H1 (cell line): ENCODE results near the gene WDR27. TPM values are rescaled to one million over a fixed set of nuclear protein-coding genes. Genes with fewer than 3 reads are reported as not detected.

Experiments used
- CTCF ChIA-PET: fragments of 300-600 bp; sonication (Branson Sonifier 250); formaldehyde crosslinking; loops from one replicate; lab custom pipeline; 2021; ENCODE audit not compliant: partially characterized antibody; lab: Charles Lee
- POLR2A ChIA-PET: fragments of 300-600 bp; sonication (Branson Sonifier 250); formaldehyde crosslinking; loops from one replicate; lab custom pipeline; 2021; ENCODE audit warnings: inconsistent platforms; ENCODE audit not compliant: partially characterized antibody; lab: Charles Lee
- DNase-seq, 2 experiments: peaks; one replicate each; pipeline versions ENCODE4 v3.0.0 to v3.0.0-alpha.2; 2010 to 2022; ENCODE audit warnings: low spot score in 2 of 2, low read depth in 1 of 2, mixed read lengths in 1 of 2
- FAIRE-seq: peaks from 2 replicates; lab custom pipeline; 2011; peaks lifted over from hg19 to GRCh38; lab: Jason Lieb, UNC
- H2AFZ ChIP-seq: 2 replicates; pipeline ENCODE4 v1.8.1; 2012; ENCODE audit warnings: low read length, inconsistent platforms
- H2AK5ac ChIP-seq: 2 replicates; pipeline ENCODE4 v1.6.1; 2013; ENCODE audit warnings: low read depth, low read length
- H2BK120ac ChIP-seq: replicated peaks from 2 replicates; pipeline ENCODE3; 2013; ENCODE audit warnings: low read depth, low read length, inconsistent platforms
- H2BK12ac ChIP-seq: 2 replicates; pipeline ENCODE4 v1.6.1; 2013; ENCODE audit warnings: low read depth, low read length
- H2BK15ac ChIP-seq: 2 replicates; pipeline ENCODE4 v1.6.1; 2013; ENCODE audit warnings: low read length
- H2BK20ac ChIP-seq: 2 replicates; pipeline ENCODE4 v1.6.1; 2013; ENCODE audit warnings: low read length
- H2BK5ac ChIP-seq: 2 replicates; pipeline ENCODE4 v1.6.1; 2013; ENCODE audit warnings: low read depth, low read length
- H3K14ac ChIP-seq: 2 replicates; pipeline ENCODE4 v1.6.1; 2013; ENCODE audit warnings: inconsistent platforms; ENCODE audit not compliant: insufficient read length
- H3K18ac ChIP-seq: 2 replicates; pipeline ENCODE4 v1.6.1; 2013; ENCODE audit warnings: low read length; ENCODE audit errors: extremely low read depth
- H3K23ac ChIP-seq: 2 replicates; pipeline ENCODE4 v1.6.1; 2013; ENCODE audit warnings: inconsistent platforms; ENCODE audit not compliant: insufficient read length
- H3K23me2 ChIP-seq: 2 replicates; pipeline ENCODE4 v1.6.1; 2013; ENCODE audit warnings: low read depth, low read length
- H3K27ac ChIP-seq: 2 replicates; pipeline ENCODE4 v1.6.1; 2011; ENCODE audit warnings: low read depth, low read length, inconsistent platforms
- H3K27me3 ChIP-seq, 4 experiments: replicated peaks in 1 of 4; 1 replicate in 1 of 4; 2 replicates in 3 of 4; pipeline versions ENCODE4 v1.6.1 to v1.8.1; 2011 to 2013; ENCODE audit warnings: low read length in 3 of 4, mild to moderate bottlenecking in 3 of 4, inconsistent platforms in 2 of 4, mixed read lengths in 2 of 4, moderate library complexity in 1 of 4; ENCODE audit not compliant: control insufficient read depth in 3 of 4, insufficient read depth in 3 of 4; ENCODE audit errors: extremely low read depth in 1 of 4
- H3K36me3 ChIP-seq, 4 experiments: 2 replicates each; pipeline versions ENCODE4 v1.6.1 to v1.8.1; 2011 to 2013; ENCODE audit warnings: mild to moderate bottlenecking in 4 of 4, low read length in 3 of 4, moderate library complexity in 2 of 4, control low read depth in 1 of 4, inconsistent platforms in 1 of 4; ENCODE audit not compliant: insufficient read depth in 4 of 4, control insufficient read depth in 2 of 4
- H3K4ac ChIP-seq: replicated peaks from 2 replicates; pipeline ENCODE3; 2013; ENCODE audit warnings: low read length, low read depth, mixed read lengths, inconsistent platforms; ENCODE audit not compliant: insufficient read length
- H3K4me1 ChIP-seq, 4 experiments: replicated peaks in 1 of 4; 1 replicate in 1 of 4; 2 replicates in 3 of 4; pipeline versions ENCODE4 v1.6.1 to v1.8.1; 2011 to 2013; ENCODE audit warnings: low read length in 3 of 4, inconsistent platforms in 2 of 4, mixed read lengths in 1 of 4; ENCODE audit not compliant: insufficient read depth in 4 of 4, control insufficient read depth in 3 of 4
- H3K4me2 ChIP-seq, 2 experiments: 2 replicates each; pipeline versions ENCODE4 v1.6.1 to v1.8.1; 2011 to 2013; ENCODE audit warnings: low read depth in 2 of 2, low read length in 2 of 2, control low read depth in 1 of 2, inconsistent platforms in 1 of 2, mild to moderate bottlenecking in 1 of 2; ENCODE audit not compliant: insufficient read depth in 1 of 2
- H3K4me3 ChIP-seq, 4 experiments: fragments of 200-600, 300-600 bp in 1 of 4; sonication (generic), shearing (Covaris generic), sonication (Bioruptor Twin) in 1 of 4; 2 replicates each; pipeline versions ENCODE4 v1.5.1 to v1.8.1; 2011 to 2016; ENCODE audit warnings: low read length in 4 of 4, low read depth in 3 of 4, control low read depth in 2 of 4, inconsistent platforms in 2 of 4, mild to moderate bottlenecking in 2 of 4, mixed read lengths in 1 of 4, moderate library complexity in 1 of 4; ENCODE audit not compliant: insufficient read depth in 2 of 4; ENCODE audit errors: extremely low read depth in 1 of 4
- H3K56ac ChIP-seq: replicated peaks from 2 replicates; pipeline ENCODE3; 2013; ENCODE audit warnings: low read depth, mild to moderate bottlenecking, mixed read lengths, low read length, inconsistent platforms; ENCODE audit not compliant: insufficient read length
- H3K79me1 ChIP-seq: 2 replicates; pipeline ENCODE4 v1.6.1; 2013; ENCODE audit warnings: low read depth, low read length, control low read depth
- H3K79me2 ChIP-seq, 2 experiments: 2 replicates each; pipeline versions ENCODE4 v1.6.1 to v1.8.1; 2012 to 2013; ENCODE audit warnings: low read length in 2 of 2, mild to moderate bottlenecking in 2 of 2, inconsistent platforms in 1 of 2; ENCODE audit not compliant: insufficient read depth in 2 of 2, control insufficient read depth in 1 of 2
- H3K9ac ChIP-seq, 4 experiments: replicated peaks in 1 of 4; 1 replicate in 1 of 4; 2 replicates in 3 of 4; pipeline versions ENCODE4 v1.6.1 to v1.8.1; 2011 to 2013; ENCODE audit warnings: low read depth in 3 of 4, low read length in 3 of 4, control low read depth in 2 of 4, mild to moderate bottlenecking in 2 of 4, moderate library complexity in 2 of 4, inconsistent platforms in 1 of 4; ENCODE audit errors: extremely low read depth in 1 of 4
- H3K9me3 ChIP-seq, 2 experiments: 2 replicates each; pipeline versions ENCODE4 v1.6.1 to v1.8.1; 2012 to 2013; ENCODE audit warnings: mild to moderate bottlenecking in 2 of 2, moderate library complexity in 2 of 2, control low read depth in 1 of 2, inconsistent platforms in 1 of 2, low read depth in 1 of 2, low read length in 1 of 2, mixed read lengths in 1 of 2; ENCODE audit not compliant: insufficient read depth in 2 of 2
- H4K20me1 ChIP-seq, 2 experiments: replicated peaks in 1 of 2; 2 replicates each; pipeline versions ENCODE3 to v1.8.1; 2011 to 2013; ENCODE audit warnings: inconsistent platforms in 2 of 2, low read length in 2 of 2, mild to moderate bottlenecking in 1 of 2; ENCODE audit not compliant: insufficient read depth in 2 of 2, control insufficient read depth in 1 of 2
- H4K5ac ChIP-seq: 2 replicates; pipeline ENCODE4 v1.6.1; 2013; ENCODE audit warnings: low read length, low read depth, mixed read lengths, inconsistent platforms; ENCODE audit not compliant: insufficient read length
- H4K8ac ChIP-seq: 2 replicates; pipeline ENCODE4 v1.8.0; 2013; ENCODE audit warnings: mild to moderate bottlenecking, moderate library complexity, low read length, inconsistent platforms; ENCODE audit not compliant: insufficient read depth; ENCODE audit errors: extremely low read depth
- H4K91ac ChIP-seq: replicated peaks from 2 replicates; pipeline ENCODE3; 2013; ENCODE audit warnings: low read length, mixed read lengths, inconsistent platforms; ENCODE audit not compliant: insufficient read length
- ATF2 ChIP-seq: IDR thresholded peaks from 2 replicates; pipeline ENCODE4 v1.6.1; 2012; ENCODE audit warnings: low read length, inconsistent platforms
- CHD2 ChIP-seq: IDR thresholded peaks from 2 replicates; pipeline ENCODE4 v1.6.1; 2012; ENCODE audit warnings: low read length, improper control_type of control experiment
- CTBP2 ChIP-seq: IDR thresholded peaks from 2 replicates; pipeline ENCODE4 v1.7.0; 2011; ENCODE audit warnings: borderline replicate concordance, mild to moderate bottlenecking, moderate library complexity, mixed read lengths, low read length; ENCODE audit not compliant: insufficient read depth, insufficient read length
- MAFK ChIP-seq: IDR thresholded peaks from 2 replicates; pipeline ENCODE4 v1.6.1; 2012; ENCODE audit warnings: low read depth, mild to moderate bottlenecking, improper control_type of control experiment, low read length
- NRF1 ChIP-seq: IDR thresholded peaks from 2 replicates; pipeline ENCODE4 v1.6.1; 2011; ENCODE audit warnings: mild to moderate bottlenecking, low read depth, low read length, improper control_type of control experiment
- PHF8 ChIP-seq: fragments of 200-600 bp; sonication (generic); conservative IDR thresholded peaks from 2 replicates; pipeline ENCODE4 v1.7.1; 2012; ENCODE audit warnings: low read depth, mild to moderate bottlenecking, inconsistent platforms, low read length, moderate library complexity
- POLR2A ChIP-seq, 2 experiments: IDR thresholded peaks; 1 replicate in 1 of 2; 2 replicates in 1 of 2; pipeline ENCODE4 v1.6.1; 2011; ENCODE audit warnings: low read depth in 2 of 2, low read length in 2 of 2, mild to moderate bottlenecking in 2 of 2; ENCODE audit errors: control extremely low read depth in 1 of 2
- POU5F1 ChIP-seq: IDR thresholded peaks from 2 replicates; pipeline ENCODE4 v1.6.1; 2011; ENCODE audit warnings: low read depth, mild to moderate bottlenecking, low read length, moderate library complexity
- RXRA ChIP-seq: IDR thresholded peaks from 2 replicates; pipeline ENCODE4 v1.6.1; 2011; ENCODE audit warnings: low read depth, mild to moderate bottlenecking, low read length, moderate library complexity; ENCODE audit not compliant: insufficient read depth
- SAP30 ChIP-seq: fragments of 300-600 bp; sonication (generic); IDR thresholded peaks from 2 replicates; pipeline ENCODE4 v1.7.1; 2012; ENCODE audit warnings: low read length, moderate library complexity, mild to moderate bottlenecking, inconsistent platforms; ENCODE audit not compliant: insufficient read depth, insufficient replicate concordance
- SP4 ChIP-seq: IDR thresholded peaks from 2 replicates; pipeline ENCODE4 v1.6.1; 2012; ENCODE audit warnings: low read length, inconsistent platforms
- TAF1 ChIP-seq: IDR thresholded peaks from 2 replicates; pipeline ENCODE4 v1.6.1; 2011; ENCODE audit warnings: mild to moderate bottlenecking, low read depth, low read length
- TCF12 ChIP-seq: IDR thresholded peaks from 2 replicates; pipeline ENCODE4 v1.6.1; 2011; ENCODE audit warnings: low read depth, mild to moderate bottlenecking, low read length
- YY1 ChIP-seq: IDR thresholded peaks from 2 replicates; pipeline ENCODE4 v1.6.1; 2011; ENCODE audit warnings: low read depth, mild to moderate bottlenecking, low read length
- WGBS, 2 experiments: shearing (Covaris generic) in 1 of 2; methylation state at CpG; one replicate each; pipeline versions ENCODE4 v1.1.6 to v1.1.7; 2013 to 2015; ENCODE audit warnings: low lambda C conversion rate in 2 of 2, mixed read lengths in 2 of 2, inconsistent platforms in 1 of 2, low coverage in 1 of 2, missing lambda C conversion rate in 1 of 2; ENCODE audit not compliant: insufficient replicate concordance in 2 of 2, insufficient coverage in 1 of 2, insufficient read length in 1 of 2; ENCODE audit errors: extremely low coverage in 1 of 2, missing lambda C conversion rate in 1 of 2; 5-methylcytosine and 5-hydroxymethylcytosine counted together
- polyA plus RNA-seq, 7 experiments: library from polyadenylated mRNA; depleted of rRNA in 3 of 7; stranded (reverse) in 5 of 7; unstranded in 2 of 7; fragments of >200 nt in 5 of 7; fragments of 200-250 nt in 2 of 7; gene quantifications; 1 replicate in 5 of 7; 2 replicates in 1 of 7; 4 replicates in 1 of 7; pipeline versions ENCODE4 v1.2.1 to v1.2.3, GENCODE V29; 2011 to 2013; ENCODE audit warnings: missing spikeins in 2 of 7, mixed read lengths in 2 of 7
- total RNA-seq: library from RNA; stranded (reverse); fragmentation: NEBNext Ultra II Directional; extraction: Animal tissue kit (Norgen Biotek cat#: 25700); gene quantifications from 2 replicates; pipeline ENCODE4 v1.2.1, GENCODE V29; 2021

Gene WDR27
- total and polyA plus RNA-seq, 2 of the 8 experiments (the other 6 are each of a cell fraction or from before 2014, with no cell fraction given), result 53.6 to 68.6 TPM

GRCh38 chr6:169439710-169440109, 262.1 kb downstream of the WDR27 start:
- Histone ChIP-seq H2BK5ac (no peak overlapping the region), H3K9me3 (peaks cover 4 to 8% of the 10 kb centered on the region in 2 experiments), H2BK12ac (no peak overlapping the region), H3K27ac (no peak overlapping the region), H3K9ac (no peak overlapping the region), H2BK120ac (no peak overlapping the region), H4K91ac (no peak overlapping the region), H3K36me3 (peaks cover 0 to 2% (median 0%) of the 10 kb centered on the region in 4 experiments; a peak in 1 of 8 replicates), H2BK20ac (no peak overlapping the region), H2AFZ (no peak overlapping the region), H4K8ac (no peak overlapping the region), H3K79me2 (no peaks in the 10 kb centered on the region), H3K4ac (no peak overlapping the region), H2BK15ac (no peak overlapping the region), H3K23me2 (no peaks in the 10 kb centered on the region), H3K4me3 (no peak overlapping the region), H3K27me3 (no peaks in the 10 kb centered on the region), H3K18ac (no peak overlapping the region), H2AK5ac (no peak overlapping the region), H3K4me2 (no peak overlapping the region), H3K23ac (no peak overlapping the region), H3K14ac (no peak overlapping the region), H3K56ac (no peak overlapping the region), H4K20me1 (no peaks in the 10 kb centered on the region), H4K5ac (no peak overlapping the region), H3K79me1 (no peaks in the 10 kb centered on the region), H3K4me1 (no peaks in the 10 kb centered on the region)
- WGBS, 2 experiments, result 3% methylated on average over 1 of the region's 1 CpG; no CpG with 5 or more reads in 1 of the 2 experiments
- ChIA-PET POLR2A (no interaction called here), CTCF (no interaction called here)
- no peak for FAIRE-seq
- no peak for DNase-seq
- TF ChIP-seq POLR2A (IDR thresholded peaks at IDR 0.05; ENCODE audit: control extremely low read depth in 1 of 2, low read depth in 2 of 2, low read length in 2 of 2), result no peak
- no peak for TF ChIP-seq SP4
- TF ChIP-seq MAFK, result no peak
- TF ChIP-seq CTBP2, result no peak
- TF ChIP-seq CHD2, result no peak
- TF ChIP-seq SAP30, result no peak
- TF ChIP-seq TCF12, result no peak
- no peak for TF ChIP-seq POU5F1
- no peak for TF ChIP-seq NRF1
- no peak for TF ChIP-seq TAF1
- no peak for TF ChIP-seq ATF2
- no peak for TF ChIP-seq YY1
- no peak for TF ChIP-seq RXRA
- no peak for TF ChIP-seq PHF8
